Fibroblast of gingiva (primary cell): Measurements from ENCODE around the gene APOL1.
"Not testable (repeated sequence)": the region's sequence is repeated elsewhere in the genome, so short reads cannot be mapped to it uniquely, and the experiment has no call there.

Experiments
- DNase-seq: peaks from one replicate; pipeline ENCODE4 v3.0.0-alpha.2; 2011; ENCODE audit warnings: low read depth

Gene APOL1

GRCh38 chr22:36245805-36246356 is 7.1 kb upstream of the APOL1 start:
- no peak for DNase-seq

- no peak for DNase-seq
Observed at GRCh38 chr22:36246718-36247117, 6.2 kb upstream of the APOL1 start.

- no peak for DNase-seq
Observed at GRCh38 chr22:36247955-36248354, 5.0 kb upstream of the APOL1 start.

DNA sequence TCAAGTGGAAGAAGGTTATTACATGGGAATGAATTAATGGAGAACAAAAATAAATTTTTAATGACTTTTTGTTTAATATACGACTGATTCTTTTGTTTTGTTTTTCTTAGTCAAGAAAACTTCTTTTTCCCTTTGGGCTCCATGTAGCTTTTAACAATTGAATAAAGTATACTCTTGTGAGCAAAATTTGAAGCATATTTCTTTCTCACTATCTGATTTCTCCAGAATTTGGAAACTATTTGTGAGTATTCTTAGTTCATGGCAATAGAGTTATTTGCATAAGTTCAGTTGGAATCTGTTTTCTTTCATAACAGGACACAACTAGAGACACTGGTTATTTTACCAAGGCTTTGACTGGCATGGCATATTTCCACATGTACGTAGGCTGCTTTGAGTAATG is 3.8 kb upstream of the APOL1 start:
- DNase-seq = no peak

DNA sequence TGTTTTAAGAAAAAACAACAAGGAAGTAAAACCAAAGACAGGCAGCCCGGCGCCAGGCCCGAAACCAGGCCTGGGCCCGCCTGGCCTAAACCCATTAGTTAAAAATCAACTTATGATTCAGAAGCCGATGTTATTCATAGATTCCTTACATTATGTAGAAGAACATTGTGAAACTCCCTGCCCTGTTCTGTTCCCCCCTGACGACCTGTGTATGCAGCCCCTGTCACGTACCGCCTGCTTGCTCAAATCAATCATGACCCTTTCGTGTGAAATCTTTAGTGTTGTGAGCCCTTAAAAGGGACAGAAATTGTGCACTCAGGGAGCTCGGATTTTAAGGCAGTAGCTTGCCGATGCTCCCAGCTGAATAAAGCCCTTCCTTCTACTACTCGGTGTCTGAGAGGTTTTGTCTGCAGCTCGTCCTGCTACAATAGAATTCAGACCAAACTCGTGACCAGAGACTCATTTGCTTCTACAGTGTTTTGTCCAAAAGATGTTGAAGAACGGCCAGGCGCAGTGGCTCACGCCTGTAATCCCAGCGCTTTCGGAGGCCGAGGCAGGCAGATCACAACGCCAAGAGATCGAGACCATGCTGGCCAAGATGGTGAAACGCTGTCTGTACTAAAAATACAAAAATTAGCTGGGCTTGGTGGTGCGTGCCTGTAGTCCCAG is 2.5 kb upstream of the APOL1 start:
- not testable (repeated sequence) for DNase-seq

DNA sequence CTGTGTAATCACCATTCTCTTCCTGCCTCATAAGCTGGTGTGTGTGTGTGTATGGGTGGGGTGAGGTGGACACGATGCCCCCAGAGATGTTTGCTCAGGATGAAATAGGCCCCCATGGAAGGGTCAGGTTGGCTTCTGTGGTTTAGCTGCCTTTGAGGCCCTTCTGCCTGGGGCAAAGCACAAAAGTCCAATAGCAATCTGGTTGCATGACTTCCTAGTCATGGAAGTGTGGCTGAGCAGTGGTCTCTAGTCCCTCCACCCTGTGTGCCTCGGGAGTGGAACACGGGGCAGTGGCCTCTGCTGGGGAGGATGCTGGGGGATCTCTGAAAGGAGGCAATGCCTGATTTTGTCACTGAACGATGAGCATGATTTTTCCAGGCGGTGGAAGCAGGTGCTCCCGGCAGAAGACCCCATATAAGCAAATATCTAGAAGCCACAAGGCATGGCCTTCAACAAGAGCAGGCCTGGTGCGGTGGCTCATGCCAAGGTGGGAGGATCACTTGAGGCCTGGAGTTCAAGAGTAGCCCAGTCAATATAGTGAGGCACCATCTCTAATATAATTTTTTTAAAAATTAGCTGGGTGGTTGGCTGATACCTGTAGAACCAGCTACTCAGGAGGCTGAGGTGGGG is 839 bp upstream of the APOL1 start:
- DNase-seq = not testable (repeated sequence)

DNA sequence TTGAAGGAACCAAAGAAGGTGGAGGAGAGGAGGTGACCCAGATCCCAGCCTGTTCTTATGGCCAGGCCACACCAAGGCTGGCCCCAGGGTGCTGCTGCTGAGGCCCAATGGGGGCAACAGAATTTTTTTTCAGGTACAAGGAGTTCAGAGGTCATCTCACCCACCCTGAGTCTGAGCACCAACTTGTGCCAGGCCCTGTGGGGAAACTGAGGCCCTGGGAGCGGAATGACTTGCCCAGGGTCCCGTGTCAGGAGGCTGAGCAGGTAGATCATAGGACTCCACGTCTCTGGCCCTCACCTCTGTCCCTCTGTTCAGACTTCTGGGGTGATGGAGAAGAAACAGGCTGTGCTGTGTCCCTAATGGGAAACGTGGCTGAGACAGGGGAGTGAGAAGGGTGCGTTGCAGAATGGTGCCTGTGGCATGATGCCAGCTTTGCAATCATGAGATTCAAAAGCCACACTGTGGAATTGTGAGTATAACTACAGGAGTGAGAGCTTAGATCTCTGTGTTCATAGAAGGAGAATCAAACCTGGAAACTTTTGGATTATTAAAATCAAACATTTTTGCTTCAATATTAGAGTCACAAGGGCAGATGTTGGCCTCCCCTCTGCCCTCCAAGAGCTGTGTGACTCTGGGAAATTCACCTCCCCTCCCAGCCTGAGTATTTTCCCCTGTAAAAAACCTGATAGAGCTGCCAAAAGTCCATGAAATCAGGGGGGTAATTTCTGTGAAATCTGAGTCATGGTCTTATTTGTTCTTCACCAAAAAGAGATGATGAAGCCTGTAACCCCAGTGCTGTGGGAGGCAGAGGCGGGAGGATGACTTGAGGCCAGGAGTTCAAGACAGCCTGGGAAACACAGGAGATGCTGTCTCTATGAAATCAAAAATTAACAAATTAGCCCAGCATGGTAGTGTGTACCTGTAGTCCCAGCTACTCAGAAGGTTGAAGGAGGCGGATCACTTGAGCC is 874 bp downstream of the APOL1 start:
- no peak for DNase-seq

GRCh38 chr22:36255572-36255971 is 2.6 kb downstream of the APOL1 start:
- DNase-seq = not testable (repeated sequence)

DNA sequence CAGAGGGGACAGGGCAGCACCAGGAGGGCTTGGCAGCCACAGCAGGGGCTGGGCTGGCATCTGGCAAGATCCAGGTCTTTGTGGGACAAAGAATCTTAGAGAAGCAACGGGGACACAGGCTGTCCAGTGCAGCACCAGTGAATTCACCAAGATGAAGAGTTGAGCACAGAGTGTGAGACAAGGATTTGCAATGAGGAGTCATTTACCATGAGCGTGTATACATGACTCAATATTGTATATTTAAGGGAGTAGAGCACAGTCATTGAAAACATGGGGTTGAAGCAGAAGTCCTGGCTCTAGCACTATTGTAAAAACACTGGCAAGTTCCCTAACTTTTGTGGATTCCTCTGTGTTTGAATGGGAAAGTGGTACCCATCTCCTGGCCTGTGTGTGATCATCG is 3.5 kb downstream of the APOL1 start:
- no peak for DNase-seq

DNA sequence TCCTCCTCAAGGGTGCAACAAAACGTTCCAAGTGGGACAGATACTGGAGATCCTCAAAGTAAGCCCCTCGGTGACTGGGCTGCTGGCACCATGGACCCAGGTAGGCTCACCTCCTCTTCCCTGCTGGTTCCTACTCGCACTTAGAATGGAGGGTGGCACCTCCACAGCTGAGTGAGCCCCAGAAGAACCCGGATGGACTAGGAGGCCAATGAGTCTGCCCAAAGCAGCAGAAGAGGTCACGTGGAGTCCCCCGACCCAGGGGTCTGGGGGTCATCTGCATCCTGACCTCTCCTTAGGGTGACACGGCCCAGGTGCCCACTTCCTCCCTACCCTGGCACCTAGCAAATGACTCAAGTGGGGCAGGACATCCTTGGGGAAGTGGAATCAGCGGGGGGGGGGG is 4.4 kb downstream of the APOL1 start:
- no peak for DNase-seq

DNA sequence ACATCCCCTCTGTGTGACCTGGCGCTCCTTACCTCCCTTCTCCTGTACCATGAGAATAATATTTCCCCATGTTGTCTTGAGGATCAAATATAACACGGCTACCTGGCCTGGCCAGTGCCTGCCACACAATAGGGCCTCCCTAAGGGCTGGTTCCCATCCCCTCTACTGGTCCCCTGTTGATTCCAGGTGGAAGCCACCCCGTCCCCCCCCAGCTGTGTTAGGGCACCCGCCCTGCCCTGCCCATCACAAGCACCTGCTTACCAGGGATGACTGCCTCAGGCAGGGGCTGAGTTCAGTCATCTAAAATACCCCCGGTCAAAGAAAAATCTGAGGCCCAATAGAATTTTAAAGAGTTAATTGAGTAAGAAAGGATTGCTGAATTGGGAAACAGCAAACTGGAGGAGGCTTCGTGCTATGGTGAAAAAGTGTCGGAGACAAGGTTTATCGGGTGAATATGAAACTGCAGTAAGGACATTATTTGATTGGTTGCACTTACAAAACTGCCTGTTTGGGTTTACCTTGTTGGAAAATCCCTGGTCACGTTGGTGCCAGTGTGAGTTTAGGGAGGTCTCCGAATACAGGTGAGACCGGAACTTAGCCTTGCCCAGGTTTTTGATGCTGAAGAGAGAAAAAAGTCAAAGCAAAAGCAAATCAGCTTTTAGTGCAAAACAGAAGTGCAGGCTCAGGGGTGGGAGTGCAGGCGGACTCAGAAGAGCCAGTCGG is 5.2 kb downstream of the APOL1 start:
- no peak for DNase-seq

- no peak for DNase-seq
Observed at GRCh38 chr22:36258701-36259614, 6.0 kb downstream of the APOL1 start.

DNA sequence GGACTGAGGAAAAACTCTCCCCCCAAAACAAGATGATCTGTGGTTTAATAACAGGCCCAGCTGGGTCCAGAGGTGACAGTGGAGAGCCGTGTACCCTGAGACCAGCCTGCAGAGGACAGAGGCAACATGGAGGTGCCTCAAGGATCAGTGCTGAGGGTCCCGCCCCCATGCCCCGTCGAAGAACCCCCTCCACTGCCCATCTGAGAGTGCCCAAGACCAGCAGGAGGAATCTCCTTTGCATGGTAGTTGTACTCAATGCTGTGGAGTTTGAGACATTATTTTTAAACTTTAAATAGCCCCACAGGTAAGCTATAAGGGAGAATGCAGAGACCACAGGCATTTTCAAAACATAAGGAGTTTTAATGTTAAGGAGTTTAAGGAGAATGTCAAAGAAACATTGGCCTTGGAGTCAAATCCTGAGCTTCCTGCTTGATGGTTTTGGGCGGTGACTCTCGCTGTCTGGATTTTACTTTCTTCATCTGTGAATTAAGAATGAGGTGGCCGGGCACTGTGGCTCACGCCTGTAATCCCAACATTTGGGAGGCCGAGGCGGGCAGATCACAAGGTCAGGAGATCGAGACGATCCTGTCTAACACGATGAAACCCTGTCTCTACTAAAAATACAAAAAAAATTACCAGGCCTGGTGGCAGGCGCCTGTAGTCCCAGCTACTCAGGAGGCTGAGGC is 6.8 kb downstream of the APOL1 start:
- DNase-seq = no peak

GRCh38 chr22:36261675-36262074 is 8.7 kb downstream of the APOL1 start:
- DNase-seq = not testable (repeated sequence)

DNA sequence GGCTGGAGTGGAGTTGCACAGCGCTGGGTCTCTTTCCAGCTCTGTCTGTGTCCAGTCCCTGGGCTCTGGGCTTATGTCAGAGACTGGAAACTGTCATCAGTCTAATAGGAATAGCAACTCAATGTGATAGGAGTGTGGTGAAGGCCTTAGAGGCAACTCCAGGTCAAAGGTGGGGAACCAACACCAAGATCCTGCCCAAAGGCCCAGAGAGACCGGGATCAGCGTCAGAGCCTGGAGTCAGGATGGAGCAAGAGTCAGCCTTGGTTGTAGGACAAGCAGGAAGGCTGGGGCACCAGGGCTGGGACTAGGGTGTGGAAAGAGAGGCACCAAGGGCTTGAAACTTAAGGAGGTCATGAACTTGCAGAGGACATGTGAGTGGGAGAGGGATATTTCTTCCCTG is 9.4 kb downstream of the APOL1 start:
- not testable (repeated sequence) for DNase-seq

- not testable (repeated sequence) for DNase-seq
Observed at GRCh38 chr22:36263216-36263673, 10.3 kb downstream of the APOL1 start.

- not testable (repeated sequence) for DNase-seq
Observed at GRCh38 chr22:36263886-36264664, 11.1 kb downstream of the APOL1 start.

GRCh38 chr22:36267058-36267457 is 14.1 kb downstream of the APOL1 start:
- no peak for DNase-seq

DNA sequence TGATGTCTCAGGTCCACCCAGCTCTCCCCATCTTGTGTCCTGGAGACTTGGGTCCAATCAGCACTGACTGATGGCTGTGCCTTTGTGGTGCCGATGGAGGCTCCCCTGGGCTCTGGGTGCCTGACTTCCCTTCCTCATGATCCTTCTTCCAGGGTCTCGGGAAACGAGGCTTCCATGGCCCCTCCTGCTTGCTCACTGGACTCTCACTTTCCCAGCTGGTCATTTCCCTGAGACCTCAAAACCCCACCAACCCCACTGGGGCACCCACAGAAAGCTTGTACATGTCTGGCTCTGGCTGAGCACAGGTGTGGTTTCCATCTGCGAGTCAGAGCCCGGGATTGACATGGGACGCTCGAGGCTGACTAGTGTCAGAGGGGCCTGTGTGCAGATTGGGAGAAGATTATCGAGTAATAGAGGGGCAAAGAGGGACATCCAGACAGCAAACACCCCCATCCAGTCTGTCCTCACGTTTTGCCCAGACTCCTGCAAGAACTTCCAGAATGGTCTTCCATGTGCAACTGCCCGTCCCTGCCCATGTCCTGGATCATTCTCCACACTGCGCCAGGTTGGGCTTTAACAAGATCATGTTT is 15.1 kb downstream of the APOL1 start:
- no peak for DNase-seq
